ENCODE measurements around the gene DHCR7.

DHCR7 gene, protein sequence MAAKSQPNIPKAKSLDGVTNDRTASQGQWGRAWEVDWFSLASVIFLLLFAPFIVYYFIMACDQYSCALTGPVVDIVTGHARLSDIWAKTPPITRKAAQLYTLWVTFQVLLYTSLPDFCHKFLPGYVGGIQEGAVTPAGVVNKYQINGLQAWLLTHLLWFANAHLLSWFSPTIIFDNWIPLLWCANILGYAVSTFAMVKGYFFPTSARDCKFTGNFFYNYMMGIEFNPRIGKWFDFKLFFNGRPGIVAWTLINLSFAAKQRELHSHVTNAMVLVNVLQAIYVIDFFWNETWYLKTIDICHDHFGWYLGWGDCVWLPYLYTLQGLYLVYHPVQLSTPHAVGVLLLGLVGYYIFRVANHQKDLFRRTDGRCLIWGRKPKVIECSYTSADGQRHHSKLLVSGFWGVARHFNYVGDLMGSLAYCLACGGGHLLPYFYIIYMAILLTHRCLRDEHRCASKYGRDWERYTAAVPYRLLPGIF

DNA sequence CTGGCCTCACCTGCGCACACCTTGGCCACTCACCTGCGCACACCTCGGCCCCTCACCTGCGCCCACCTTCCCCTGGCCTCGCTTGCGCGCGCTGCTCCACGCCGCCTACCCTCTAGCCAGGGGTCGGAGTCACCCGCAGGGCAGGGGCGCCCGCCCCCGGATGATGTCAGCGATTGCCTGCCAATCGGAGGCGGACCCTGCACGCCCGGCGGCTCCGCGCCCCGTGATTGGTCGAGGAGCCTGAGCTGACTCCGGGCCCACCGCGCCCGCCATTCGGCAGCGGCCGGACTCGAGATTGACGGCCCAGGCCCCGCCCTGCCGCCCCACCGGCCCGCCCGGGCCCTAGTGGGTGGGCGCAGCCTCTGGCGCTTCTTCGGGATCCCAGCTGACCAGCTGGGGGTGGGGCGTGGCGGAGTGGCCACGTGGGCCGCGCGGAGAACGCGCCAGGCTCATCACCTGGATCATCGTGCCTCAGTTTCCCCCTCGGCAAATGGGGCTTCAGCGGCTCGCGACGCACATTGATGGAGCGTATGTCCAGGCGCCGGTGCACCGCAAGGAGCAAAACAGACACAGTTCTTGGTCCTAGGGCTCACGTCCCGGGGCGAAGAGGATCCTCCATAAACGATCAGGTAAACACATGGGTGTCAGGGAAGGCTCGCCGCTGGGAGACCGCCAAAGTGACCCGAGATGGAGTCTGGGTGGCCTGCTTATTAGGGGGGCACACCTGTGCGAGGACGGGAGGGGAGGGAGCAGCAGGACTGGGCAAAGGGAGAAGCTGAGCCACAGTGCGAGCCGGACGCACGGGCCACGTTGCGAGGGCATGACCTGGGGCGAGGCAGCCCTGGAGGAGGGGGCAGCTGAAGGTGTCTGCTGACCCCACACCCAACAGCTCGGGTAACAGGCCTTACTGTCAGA is at the start of gene DHCR7:
Gene DHCR7 (minus strand): TSS at position 137 of the 915 bp plus-strand sequence. CDS start 3,441 bp downstream, outside the sequence.
- DNase-seq (ENCODE audit: low read depth) = peak; percentile 92

DNA sequence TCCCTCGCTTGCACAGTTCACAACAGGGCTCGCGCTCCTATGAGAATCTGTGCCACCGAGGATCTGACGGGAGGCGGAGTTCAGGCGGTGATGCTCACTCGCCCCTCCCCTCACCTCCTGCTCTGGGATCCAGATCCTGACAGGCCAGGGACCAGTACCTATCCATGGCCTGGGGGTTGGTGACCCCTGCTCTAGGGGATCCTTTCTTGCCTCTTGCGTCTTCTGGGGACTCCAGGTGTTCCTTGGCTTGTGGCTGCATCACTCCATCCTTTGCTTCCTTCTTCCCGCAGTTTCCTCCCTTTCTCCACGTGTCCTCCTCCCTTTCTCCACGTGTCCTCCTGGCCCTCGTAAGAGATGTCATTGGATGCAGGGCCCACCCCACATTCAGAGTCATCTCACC is 48.2 kb upstream of the DHCR7 start:
- no peak for DNase-seq (ENCODE audit: low read depth)

DNA sequence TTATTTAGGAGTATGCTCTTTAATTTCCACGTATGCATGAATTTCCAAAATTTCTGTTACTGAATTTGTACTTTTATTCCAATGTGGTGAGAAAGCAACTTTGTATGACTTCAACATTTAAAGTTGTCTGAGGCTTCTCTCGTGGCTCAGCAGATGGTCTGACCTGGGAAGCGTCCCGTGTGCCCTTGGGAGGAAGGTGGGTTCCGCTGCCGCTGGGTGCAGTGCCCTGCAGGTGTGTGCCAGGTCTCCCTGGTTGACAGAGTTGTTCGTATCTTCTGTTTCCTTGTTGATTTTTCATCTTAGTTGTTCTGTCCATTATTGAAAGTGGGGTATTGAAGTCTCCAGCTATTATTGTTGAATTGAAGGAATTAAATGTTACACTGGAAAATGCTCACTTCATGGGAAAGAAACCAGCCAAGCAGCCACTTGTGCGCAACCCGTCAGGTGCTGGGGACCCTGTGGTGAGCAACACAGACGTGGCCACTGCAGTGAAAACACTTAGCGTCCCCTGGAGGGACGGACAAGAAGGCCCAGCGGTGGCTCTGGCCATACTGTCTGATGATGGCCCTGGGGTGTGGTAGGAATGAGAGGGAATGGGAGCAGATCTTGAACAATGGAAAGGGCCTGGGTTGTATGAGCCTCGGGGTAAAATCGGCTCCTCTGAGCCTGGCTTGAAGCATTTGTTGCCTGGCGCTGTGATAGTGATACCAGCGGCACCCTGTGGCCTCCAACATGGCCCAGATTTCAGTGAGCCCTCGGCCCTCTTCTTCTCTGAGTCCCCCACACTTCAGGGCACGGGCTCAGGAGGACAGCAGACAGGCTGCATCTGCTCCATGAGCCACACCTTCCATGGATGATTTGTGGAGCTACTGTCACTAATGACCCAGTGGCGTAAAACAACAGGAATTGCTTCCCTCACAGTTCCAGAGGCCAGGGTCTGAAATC is 47.4 kb upstream of the DHCR7 start:
- no peak for DNase-seq (ENCODE audit: low read depth)

DNA sequence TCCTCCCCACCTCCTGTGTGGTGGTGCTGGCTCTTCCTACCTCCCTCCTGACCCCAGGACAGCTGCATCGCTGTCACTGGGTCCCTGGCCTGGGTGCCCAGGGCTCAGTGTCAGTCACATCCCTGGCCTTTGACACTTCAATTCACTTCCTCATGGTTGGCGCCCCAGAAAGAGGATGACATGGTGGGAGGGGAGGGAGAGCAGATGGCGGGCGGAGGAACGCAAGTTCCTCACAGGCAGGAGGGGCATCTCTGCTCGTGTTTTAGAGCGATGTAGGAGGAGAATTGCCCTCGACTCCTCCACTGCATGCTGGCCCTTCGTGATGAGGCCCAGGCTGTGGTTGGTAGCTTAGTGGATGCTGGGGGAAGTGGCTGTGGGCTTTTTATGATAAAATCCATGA is 43.7 kb upstream of the DHCR7 start:
- DNase-seq (ENCODE audit: low read depth) = no peak

DNA sequence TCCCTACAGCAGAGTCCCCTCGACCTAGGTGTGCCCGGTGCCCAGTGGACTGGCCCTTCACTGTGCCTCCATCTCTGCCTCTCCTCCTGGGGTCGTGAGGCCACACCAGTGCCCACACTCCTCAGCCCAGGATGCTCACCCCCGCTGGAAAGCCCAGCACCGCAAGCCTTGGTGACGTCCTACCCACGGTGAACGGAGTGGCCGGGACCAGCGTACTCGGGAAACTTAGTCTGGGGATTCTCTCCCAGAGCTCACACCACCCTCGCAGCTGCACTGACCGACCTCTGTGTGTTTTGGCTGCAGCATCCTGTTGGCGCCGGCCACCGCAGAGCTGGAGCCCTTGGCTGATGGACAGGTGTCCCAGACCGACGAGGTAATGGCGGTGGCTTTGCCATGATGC is 43.3 kb upstream of the DHCR7 start:
- no peak for DNase-seq (ENCODE audit: low read depth)

DNA sequence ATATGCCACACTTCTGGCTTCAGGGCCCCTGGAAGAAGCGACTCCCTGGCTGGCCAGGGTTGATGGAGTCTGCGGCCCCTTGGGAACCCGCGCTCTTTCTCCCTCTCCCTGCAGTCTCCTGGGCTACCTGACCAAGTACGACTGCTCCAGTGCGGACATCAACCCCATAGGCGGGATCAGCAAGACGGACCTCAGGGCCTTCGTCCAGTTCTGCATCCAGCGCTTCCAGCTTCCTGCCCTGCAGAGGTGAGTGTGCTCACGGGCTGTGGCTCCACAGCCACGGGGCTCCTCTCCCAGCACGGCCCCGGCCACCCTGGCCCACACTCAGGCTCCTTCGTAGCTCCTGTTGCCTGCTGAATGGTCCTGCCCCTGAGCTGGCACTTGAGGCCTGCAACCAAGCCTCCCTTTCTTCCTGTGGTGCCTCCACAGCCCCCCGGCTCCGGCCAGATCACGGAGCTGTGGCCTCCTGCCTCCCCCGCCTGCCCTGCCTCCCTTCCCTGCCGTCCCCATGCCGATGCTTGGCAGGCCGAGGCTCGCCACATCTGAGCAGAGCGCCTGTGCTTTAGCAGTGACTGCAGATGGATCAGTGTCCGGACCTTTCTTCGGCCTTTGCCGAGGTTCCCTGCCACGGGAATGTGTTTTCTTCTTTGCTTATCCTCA is 42.7 kb upstream of the DHCR7 start:
- DNase-seq (ENCODE audit: low read depth) = no peak

DNA sequence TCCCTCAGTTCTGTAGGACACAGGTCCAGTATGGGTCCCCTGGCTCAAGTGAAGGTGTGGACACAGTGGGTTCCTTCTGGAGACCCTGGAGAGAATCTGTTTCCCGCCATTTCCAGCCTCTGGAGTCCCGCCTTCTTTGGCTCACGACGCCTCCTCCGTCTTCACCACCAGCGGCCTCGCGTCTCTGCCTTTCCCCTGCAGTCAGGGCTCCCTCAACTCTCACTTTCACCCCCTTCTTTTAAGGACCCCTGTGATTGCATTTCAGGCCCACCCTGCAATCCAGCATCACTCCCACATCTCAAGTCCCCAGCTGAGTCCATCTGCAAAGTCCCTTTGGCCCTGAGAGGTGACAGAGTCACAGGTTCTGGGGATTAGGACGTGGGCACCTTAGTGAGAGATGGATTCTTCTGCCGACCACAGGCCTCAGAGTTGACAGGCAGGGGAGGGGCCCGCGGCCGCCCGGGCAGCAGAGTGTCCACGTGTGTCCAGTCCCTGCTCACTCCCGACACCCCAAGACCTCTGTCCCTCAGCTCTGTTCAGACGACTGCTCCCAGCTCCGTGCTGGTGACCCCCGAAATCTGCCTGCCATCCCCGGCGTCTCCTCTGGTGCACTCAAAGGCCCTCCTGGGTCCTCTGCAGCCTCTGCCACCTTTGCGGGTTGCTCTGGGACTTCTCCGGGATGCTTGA is 42.0 kb upstream of the DHCR7 start:
- no peak for DNase-seq (ENCODE audit: low read depth)

DNA sequence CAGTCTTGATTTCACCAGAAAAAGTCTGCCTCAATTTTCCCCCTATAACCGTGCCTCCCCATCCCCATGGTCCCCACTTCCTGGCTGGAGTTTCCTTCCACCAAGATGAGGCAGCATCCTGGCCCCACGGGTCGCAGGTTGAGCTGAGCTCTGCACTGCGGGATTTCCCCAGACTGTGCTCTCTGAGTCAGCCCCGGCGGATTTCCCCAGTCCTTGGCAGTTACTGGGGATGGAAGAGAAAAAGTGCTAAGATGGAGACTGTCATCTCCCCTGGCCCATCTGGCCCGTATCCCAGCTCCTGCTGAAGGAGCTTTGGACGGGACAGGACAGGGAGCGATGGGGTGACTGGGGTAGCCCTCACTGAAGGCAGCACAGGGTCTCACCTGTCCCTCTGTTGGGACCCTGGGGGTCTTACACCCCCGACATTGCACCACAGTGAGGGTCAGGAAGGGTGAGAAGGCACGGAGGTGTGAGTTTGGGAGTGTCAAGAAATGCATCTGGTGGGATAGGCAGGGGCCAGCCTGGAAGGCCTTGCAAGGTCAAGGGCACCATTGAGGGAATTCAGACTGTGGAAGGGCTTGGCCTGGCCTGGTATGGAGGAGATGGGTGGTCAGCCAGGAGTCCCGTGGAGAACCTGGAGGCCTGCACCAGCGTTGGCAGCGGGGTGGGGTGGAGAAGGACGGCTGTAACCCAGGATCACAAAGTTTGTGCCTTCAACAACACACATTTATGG is 41.3 kb upstream of the DHCR7 start:
- DNase-seq (ENCODE audit: low read depth) = peak; percentile 66

DNA sequence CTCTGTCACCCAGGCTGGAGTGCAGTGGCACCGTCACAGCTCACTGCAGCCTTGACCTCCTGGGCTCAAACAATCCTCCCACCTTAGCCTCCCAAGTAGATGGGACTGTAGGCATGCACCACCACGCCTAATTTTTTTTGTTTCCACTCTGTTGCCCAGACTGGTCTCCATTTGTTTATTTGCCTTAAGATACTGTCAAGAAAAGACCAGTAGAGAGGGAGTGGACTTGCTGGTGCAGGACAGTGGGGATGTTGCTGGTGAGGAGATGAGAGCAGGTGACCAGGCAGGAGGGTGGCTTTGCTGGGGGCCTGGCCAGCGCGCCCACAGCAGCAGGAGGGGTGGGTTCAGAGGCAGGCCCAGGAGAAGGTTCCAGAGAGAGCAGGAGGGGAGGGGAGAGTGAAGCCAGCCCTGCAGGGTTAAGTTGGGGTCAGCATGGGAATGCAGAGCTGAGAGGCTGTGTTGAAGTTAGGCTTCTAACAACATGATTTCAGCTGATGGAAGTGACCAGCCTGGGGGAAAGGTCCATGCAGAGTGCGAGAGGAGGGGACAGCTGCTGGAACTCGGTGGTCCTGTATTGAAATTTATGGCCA is 40.6 kb upstream of the DHCR7 start:
- DNase-seq (ENCODE audit: low read depth) = no peak

DNA sequence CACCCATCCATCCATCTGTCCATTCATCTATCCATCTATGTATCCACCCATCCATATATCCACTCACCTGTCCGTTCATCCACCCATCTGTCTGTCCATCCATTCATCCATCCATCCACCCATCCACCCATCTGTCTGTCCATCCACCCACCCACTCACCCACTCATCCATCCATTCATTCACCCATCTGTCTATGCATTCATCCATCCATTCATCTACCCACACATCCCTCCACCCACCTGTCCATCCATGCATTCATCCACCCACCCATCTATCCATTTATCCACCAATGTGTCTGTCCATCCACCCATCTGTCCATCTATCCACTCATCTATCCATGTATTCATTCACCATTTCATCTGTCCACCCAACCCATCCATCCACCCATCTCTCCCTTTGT is 38.1 kb upstream of the DHCR7 start:
- no peak for DNase-seq (ENCODE audit: low read depth)

DNA sequence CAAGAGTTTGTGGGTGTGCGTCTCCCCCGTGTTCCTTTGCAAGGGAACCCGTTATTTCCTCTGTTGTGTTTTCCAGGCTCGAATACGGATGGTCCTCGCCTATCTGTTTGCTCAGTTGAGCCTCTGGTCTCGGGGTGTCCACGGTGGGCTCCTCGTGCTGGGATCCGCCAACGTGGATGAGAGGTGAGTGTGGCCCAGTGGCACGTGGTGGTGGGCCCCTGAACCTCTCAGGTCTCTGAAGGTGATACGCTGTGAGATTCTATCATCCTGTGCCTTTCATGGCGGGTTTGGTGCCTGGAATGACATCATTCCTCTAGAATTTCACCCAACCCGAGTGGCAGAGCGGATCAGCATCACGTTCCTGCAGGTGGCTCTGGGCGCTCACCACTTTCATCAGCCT is 37.3 kb upstream of the DHCR7 start:
- DNase-seq (ENCODE audit: low read depth) = no peak

DNA sequence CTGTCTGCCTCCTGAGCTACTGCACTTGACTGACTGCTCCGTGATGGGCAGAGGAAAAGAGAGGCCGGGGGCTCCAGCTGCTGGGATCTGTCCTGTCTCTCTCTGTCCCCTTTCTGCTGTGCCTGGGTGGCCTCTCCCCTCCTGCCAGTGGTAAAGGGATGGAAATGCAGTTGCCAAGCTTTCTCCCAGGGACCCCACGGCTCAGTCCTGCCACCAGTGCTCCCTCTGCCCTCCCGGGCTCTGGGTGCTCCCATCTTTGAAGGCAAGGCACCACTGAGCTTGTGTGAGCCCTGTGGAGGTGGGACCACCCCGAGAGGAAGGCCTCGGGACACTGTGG is 36.8 kb upstream of the DHCR7 start:
- DNase-seq (ENCODE audit: low read depth) = no peak

DNA sequence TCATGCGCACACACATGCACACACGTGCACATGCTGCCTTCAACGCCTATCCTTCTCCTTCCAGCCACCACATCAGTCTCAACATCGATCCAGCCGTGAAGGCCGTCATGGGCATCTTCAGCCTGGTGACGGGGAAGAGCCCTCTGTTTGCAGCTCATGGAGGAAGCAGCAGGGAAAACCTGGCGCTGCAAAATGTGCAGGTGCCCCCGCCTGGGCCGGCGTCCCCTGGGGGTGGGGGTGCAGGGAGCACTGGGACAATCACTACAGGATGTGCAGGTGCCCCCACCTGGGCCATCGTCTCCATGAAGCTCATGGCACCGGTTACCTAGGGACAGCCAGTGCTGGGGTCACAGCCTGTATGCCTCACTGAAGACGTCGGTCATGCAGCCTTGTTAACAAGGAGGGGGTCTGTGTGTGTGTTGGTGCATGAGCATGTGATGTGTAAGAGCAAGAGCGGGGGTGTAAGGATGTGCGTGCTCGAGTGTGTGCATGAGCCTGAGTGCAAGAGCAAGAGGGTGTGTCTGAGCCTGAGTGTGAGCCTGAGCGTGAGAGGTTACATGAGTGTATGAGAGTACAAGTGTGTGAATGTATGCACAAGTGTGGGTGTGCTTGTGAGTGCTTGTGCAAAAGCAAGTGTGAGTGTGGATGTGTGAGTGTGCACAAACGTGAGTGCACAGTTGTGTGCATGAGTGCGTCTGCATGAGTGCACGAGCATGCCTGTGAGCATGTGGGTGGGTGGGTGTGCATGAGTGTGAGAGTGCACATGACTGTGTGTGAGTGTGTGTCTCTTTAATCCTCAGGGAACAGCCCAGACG is 36.3 kb upstream of the DHCR7 start:
- no peak for DNase-seq (ENCODE audit: low read depth)

DNA sequence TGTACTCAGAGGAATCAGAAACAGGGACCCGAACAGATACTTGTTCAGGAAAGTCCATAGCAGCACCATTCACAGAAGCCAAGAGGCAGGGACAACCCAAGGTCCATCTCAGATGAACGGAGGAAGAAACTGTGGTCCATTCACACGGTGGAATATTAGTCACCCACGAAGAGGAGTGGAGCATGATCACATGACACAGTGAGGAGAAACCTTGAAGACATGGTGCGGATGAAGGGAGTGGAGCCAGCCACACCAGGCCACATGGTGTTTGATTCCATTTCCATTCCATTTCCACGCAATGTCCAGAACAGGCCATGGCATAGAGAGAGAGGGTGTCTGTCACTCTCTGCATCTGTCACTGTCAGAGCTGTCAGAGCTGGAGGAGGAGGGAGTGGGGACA is 35.5 kb upstream of the DHCR7 start:
- no peak for DNase-seq (ENCODE audit: low read depth)

DNA sequence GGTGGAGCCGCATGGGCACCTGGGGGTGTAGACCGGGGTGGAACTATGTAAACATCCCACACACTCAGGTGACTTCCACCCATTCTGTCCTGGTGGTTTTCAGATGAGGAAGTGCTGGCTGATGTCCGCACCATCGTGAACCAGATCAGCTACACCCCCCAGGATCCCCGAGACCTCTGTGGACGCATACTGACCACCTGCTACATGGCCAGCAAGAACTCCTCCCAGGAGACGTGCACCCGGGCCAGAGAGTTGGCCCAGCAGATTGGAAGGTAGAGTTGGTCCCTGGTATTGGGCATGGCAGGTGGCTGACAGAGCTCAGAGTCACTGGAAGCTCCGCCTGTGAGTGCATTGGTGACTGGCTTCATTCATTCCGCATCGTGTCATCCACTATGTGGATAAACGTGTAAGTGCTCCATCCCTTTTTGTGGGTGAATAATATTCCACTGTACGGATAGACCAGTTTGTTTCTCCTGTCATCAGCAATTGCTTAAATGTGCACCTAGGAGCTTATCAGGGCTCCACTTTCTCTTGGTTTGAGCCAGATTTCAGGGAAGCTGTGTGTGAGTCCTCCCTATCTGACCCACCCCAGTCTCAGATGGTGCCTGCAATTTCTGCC is 34.7 kb upstream of the DHCR7 start:
- DNase-seq (ENCODE audit: low read depth) = no peak

DNA sequence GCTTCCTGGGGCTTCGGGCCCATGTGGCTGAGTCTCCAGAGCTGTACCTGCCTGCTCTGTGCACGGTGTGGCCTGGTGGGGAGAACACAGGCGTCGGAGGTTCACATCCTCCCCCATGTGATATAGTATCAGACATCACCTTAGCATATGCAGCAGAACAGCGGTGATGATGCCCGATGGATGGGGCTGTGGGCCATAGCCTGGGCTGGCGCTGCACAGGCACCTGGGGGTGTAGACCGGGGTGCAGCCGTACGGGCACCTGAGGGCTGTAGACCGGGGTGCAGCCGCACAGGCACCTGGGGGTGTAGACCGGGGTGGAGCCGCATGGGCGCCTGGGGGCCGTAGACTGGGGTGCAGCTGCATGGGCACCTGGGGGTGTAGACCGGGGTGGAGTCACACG is 34.0 kb upstream of the DHCR7 start:
- DNase-seq (ENCODE audit: low read depth) = no peak

DNA sequence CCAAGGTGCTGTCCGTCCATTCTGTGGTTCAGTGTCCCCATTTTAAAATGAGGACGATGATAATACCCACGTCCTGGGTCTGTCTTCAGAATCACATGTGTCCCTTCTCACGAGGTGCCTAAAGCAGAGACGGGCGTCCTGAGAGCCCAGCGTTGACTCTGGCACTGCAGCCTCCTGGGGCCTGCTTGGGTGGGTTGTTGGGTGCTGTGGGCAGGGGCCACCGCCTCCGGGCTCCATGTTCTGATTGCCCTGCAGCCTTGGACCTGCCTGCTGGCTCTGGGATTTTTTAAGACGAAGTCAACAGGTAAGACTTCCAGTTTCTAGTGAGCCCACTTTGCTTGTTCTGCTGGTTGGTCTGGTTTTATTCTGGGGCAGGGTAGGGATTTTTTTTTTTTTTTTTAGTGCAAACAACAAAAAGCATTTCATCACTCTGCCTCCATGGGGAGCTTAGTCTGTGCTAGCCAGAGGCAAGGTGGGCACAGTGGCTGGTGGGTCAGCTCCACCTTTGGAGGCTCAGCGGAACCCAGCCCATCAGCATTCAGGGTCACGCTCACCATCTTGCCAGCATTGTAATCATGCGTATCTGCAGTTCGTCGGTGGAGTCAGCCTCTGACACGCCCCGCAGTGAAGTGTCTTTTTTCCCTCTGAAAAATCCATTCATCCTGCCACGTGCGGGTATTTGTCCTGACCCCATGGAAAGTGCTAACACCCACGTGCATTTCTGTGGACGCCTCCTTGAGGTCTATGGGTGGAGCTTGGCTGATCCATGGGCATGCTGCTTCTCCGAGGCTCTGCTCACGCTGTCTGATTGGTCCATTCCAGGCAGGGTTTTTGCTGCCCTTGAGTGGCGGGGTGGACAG is 33.1 kb upstream of the DHCR7 start:
- DNase-seq (ENCODE audit: low read depth) = no peak

DNA sequence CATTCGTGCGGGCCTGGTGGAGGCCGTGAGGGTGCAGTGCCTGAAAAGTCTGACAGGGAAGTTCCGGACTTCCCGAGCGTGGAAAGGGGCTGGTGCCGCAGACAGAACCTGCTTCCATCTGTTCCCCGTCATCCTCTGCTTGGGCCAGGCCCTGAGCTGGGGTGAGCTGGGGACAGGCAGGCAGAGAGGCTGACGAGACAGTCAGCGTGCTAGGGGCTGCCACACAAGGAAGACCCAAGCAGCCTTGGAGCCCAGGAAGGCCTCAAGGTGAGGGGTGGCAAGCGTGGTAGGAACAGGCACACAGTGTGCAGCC is 30.3 kb upstream of the DHCR7 start:
- no peak for DNase-seq (ENCODE audit: low read depth)
